GM21381 (cell line): ENCODE results near the gene BDKRB1.

Source experiments
- ATAC-seq: cut with Tn5 transposase; IDR thresholded peaks from one replicate; pipeline ENCODE4 v1.9.1; 2021; ENCODE audit warnings: mild to moderate bottlenecking, moderate library complexity; ENCODE audit not compliant: unreplicated experiment

The BDKRB1 gene

GRCh38 chr14:96255501-96256366 lies at the start of gene BDKRB1:
Gene BDKRB1 (plus strand): TSS chr14:96256210. CDS start chr14:96263683, 7,473 bp downstream.
- ATAC-seq: no peak

- ATAC-seq: no peak
These were observed 49.5 kb upstream of the BDKRB1 start for GRCh38 chr14:96206461-96206860.

GRCh38 chr14:96207686-96208085 lies 48.3 kb upstream of the BDKRB1 start:
- ATAC-seq: no peak

GRCh38 chr14:96208739-96209138 lies 47.3 kb upstream of the BDKRB1 start:
- no peak for ATAC-seq

- ATAC-seq: no peak
These were observed 43.9 kb upstream of the BDKRB1 start for GRCh38 chr14:96212140-96212539.

GRCh38 chr14:96212896-96213295 lies 43.1 kb upstream of the BDKRB1 start:
- no peak for ATAC-seq

GRCh38 chr14:96213871-96214465 lies 42.0 kb upstream of the BDKRB1 start:
- ATAC-seq: no peak

- no peak for ATAC-seq
These were observed 41.2 kb upstream of the BDKRB1 start for GRCh38 chr14:96214793-96215192.

GRCh38 chr14:96215452-96216244 lies 40.4 kb upstream of the BDKRB1 start:
- no peak for ATAC-seq

GRCh38 chr14:96216627-96217026 lies 39.4 kb upstream of the BDKRB1 start:
- no peak for ATAC-seq

GRCh38 chr14:96217376-96217913 lies 38.6 kb upstream of the BDKRB1 start:
- ATAC-seq: no peak

- no peak for ATAC-seq
These were observed 34.8 kb upstream of the BDKRB1 start for GRCh38 chr14:96221109-96221650.

- ATAC-seq: no peak
These were observed 34.2 kb upstream of the BDKRB1 start for GRCh38 chr14:96221841-96222240.

GRCh38 chr14:96224480-96225096 lies 31.4 kb upstream of the BDKRB1 start:
- ATAC-seq: no peak

GRCh38 chr14:96225213-96225612 lies 30.8 kb upstream of the BDKRB1 start:
- no peak for ATAC-seq

- ATAC-seq: no peak
These were observed 30.3 kb upstream of the BDKRB1 start for GRCh38 chr14:96225745-96226151.

- no peak for ATAC-seq
These were observed 28.6 kb upstream of the BDKRB1 start for GRCh38 chr14:96227428-96227827.

GRCh38 chr14:96229315-96229714 lies 26.7 kb upstream of the BDKRB1 start:
- ATAC-seq: no peak

GRCh38 chr14:96231056-96231455 lies 25.0 kb upstream of the BDKRB1 start:
- no peak for ATAC-seq

- no peak for ATAC-seq
These were observed 24.4 kb upstream of the BDKRB1 start for GRCh38 chr14:96231526-96232130.
